GM19372 (cell line): ENCODE results near the gene WBP1L.
"Not testable (repeated sequence)": the region's sequence is repeated elsewhere in the genome, so short reads cannot be mapped to it uniquely, and the experiment has no call there.

Source experiments
- ATAC-seq: cut with Tn5 transposase; IDR thresholded peaks from one replicate; pipeline ENCODE4 v1.9.1; 2021; ENCODE audit warnings: mild to moderate bottlenecking, low read depth, moderate library complexity; ENCODE audit not compliant: unreplicated experiment

Gene WBP1L

GRCh38 chr10:102758240-102758932 lies 14.6 kb downstream of the WBP1L start:
- ATAC-seq: no peak

GRCh38 chr10:102758933-102759262 lies 15.2 kb downstream of the WBP1L start:
- ATAC-seq: not testable (repeated sequence)

GRCh38 chr10:102759497-102760210 lies 15.9 kb downstream of the WBP1L start:
- no peak for ATAC-seq

- no peak for ATAC-seq
Observed at GRCh38 chr10:102761981-102762380, 18.2 kb downstream of the WBP1L start.

GRCh38 chr10:102762401-102763015 lies 18.8 kb downstream of the WBP1L start:
- no peak for ATAC-seq

- no peak for ATAC-seq
Observed at GRCh38 chr10:102763037-102763607, 19.4 kb downstream of the WBP1L start.

- no peak for ATAC-seq
Observed at GRCh38 chr10:102764470-102765161, 20.9 kb downstream of the WBP1L start.

- ATAC-seq: no peak
Observed at GRCh38 chr10:102765336-102765735, 21.6 kb downstream of the WBP1L start.

GRCh38 chr10:102767428-102768160 lies 23.8 kb downstream of the WBP1L start:
- no peak for ATAC-seq

GRCh38 chr10:102769375-102770107 lies 25.8 kb downstream of the WBP1L start:
- ATAC-seq: no peak

- ATAC-seq: no peak
Observed at GRCh38 chr10:102770108-102770482, 26.3 kb downstream of the WBP1L start.

GRCh38 chr10:102770792-102771191 lies 27.0 kb downstream of the WBP1L start:
- ATAC-seq: no peak

- ATAC-seq: no peak
Observed at GRCh38 chr10:102773320-102773719, 29.6 kb downstream of the WBP1L start.

- no peak for ATAC-seq
Observed at GRCh38 chr10:102773986-102774385, 30.2 kb downstream of the WBP1L start.

- ATAC-seq: no peak
Observed at GRCh38 chr10:102775201-102775934, 31.6 kb downstream of the WBP1L start.

GRCh38 chr10:102775935-102776669 lies 32.4 kb downstream of the WBP1L start:
- ATAC-seq: no peak

- ATAC-seq: no peak
Observed at GRCh38 chr10:102776779-102777456, 33.2 kb downstream of the WBP1L start.
